SH-SY5Y (cell line): ENCODE data around the gene CROCC2.

Experiments used
- GATA2 ChIP-seq: IDR thresholded peaks from 2 replicates; pipeline ENCODE4 v1.6.1; 2011; ENCODE audit warnings: mild to moderate bottlenecking, low read depth, low read length
- GATA3 ChIP-seq: IDR thresholded peaks from 2 replicates; pipeline ENCODE4 v1.6.1; 2011; ENCODE audit warnings: low read depth, mild to moderate bottlenecking, low read length, moderate library complexity

DNA sequence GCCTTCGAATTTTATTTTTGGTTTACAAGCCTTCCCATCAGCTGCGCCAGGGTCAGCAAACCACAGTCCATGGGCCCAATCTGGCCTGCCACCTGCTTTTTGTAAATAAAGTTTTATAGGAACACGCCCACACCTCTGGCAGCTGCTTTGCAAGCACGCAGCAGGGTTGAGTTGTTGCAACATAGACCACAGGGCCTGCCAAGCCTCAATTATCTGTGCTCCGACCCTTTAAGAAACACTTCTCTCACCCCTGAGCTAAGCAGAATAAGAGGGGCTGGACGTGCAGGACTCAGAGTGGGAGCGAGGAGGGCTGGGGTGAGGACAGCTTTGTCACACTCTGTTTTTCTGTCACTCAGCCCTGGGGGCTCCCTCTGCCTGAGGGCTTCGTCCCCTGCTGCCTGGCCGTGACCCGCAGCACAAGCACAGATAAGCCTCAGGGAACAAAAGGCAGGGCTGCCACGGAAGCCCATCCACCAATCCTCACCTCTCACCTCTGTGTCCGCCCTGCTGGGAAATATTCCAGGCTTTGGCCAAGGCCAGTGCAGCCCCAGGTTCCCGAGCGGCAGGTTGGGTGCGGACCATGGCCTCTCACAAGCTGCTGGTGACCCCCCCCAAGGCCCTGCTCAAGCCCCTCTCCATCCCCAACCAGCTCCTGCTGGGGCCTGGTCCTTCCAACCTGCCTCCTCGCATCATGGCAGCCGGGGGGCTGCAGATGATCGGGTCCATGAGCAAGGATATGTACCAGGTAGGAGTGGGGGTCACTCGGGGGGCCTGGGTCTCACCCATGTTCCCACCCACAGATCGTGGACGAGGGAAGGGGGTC, 37.6 kb upstream of the CROCC2 start, which contains the start of gene AGXT:
- TF ChIP-seq GATA2 (no peak), GATA3 (no peak)
